Renal cortex interstitium (tissue), 15 donors: Measurements from ENCODE around the gene IGFBP5. TPM values are rescaled to one million over a fixed set of nuclear protein-coding genes. Genes with fewer than 3 reads are reported as not detected.

Source experiments
- DNase-seq, 11 donors: peaks; one replicate each; pipeline ENCODE4 v3.0.0-alpha.2; 2013; ENCODE audit warnings: low read depth in 9 of 11, low spot score in 4 of 11; ENCODE audit errors: extremely low read depth in 1 of 11
- long read RNA-seq, 16 experiments: transcript quantifications; one replicate each; lab custom pipeline, GENCODE V29; 2026
- polyA plus RNA-seq, 3 donors: library from polyadenylated mRNA; unstranded; fragments of 120-200 nt; gene quantifications; one replicate each; pipeline ENCODE4 v1.2.1, GENCODE V29; 2013; ENCODE audit not compliant: insufficient read length in 3 of 3

The IGFBP5 gene, protein sequence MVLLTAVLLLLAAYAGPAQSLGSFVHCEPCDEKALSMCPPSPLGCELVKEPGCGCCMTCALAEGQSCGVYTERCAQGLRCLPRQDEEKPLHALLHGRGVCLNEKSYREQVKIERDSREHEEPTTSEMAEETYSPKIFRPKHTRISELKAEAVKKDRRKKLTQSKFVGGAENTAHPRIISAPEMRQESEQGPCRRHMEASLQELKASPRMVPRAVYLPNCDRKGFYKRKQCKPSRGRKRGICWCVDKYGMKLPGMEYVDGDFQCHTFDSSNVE
- 100 to 1,000 TPM; 284 to 370 (median 337) TPM for polyA plus RNA-seq
- long read RNA-seq, donor 1, full-length matches to known transcripts, result 52 of 69 reads
- long read RNA-seq, donor 1, partial matches to known transcripts, result 17 of 69 reads
- long read RNA-seq, donor 1, other reads (novel, unspliced or antisense), result 0 of 69 reads
- long read RNA-seq, donor 2, full-length matches to known transcripts, result 77 of 144 reads
- long read RNA-seq, donor 2, partial matches to known transcripts, result 67 of 144 reads
- long read RNA-seq, donor 2, other reads (novel, unspliced or antisense), result 0 of 144 reads
- long read RNA-seq, donor 3, full-length matches to known transcripts, result 169 of 200 reads
- long read RNA-seq, donor 3, partial matches to known transcripts, result 31 of 200 reads
- long read RNA-seq, donor 3, other reads (novel, unspliced or antisense), result 0 of 200 reads
- long read RNA-seq, donor 4, full-length matches to known transcripts, result 77 of 77 reads
- long read RNA-seq, donor 4, partial matches to known transcripts, result 0 of 77 reads
- long read RNA-seq, donor 4, other reads (novel, unspliced or antisense), result 0 of 77 reads
- long read RNA-seq, donor 5, result 0 reads
- long read RNA-seq, donor 6, full-length matches to known transcripts, result 85 of 171 reads
- long read RNA-seq, donor 6, partial matches to known transcripts, result 86 of 171 reads
- long read RNA-seq, donor 6, other reads (novel, unspliced or antisense), result 0 of 171 reads
- long read RNA-seq, donor 7, full-length matches to known transcripts, result 80 of 190 reads
- long read RNA-seq, donor 7, partial matches to known transcripts, result 110 of 190 reads
- long read RNA-seq, donor 7, other reads (novel, unspliced or antisense), result 0 of 190 reads
- long read RNA-seq, donor 8, full-length matches to known transcripts, result 131 of 192 reads
- long read RNA-seq, donor 8, partial matches to known transcripts, result 52 of 192 reads
- long read RNA-seq, donor 8, other reads (novel, unspliced or antisense), result 9 of 192 reads
- long read RNA-seq, donor 9, full-length matches to known transcripts, result 100 of 108 reads
- long read RNA-seq, donor 9, partial matches to known transcripts, result 8 of 108 reads
- long read RNA-seq, donor 9, other reads (novel, unspliced or antisense), result 0 of 108 reads
- long read RNA-seq, donor 10, full-length matches to known transcripts, result 70 of 164 reads
- long read RNA-seq, donor 10, partial matches to known transcripts, result 94 of 164 reads
- long read RNA-seq, donor 10, other reads (novel, unspliced or antisense), result 0 of 164 reads
- long read RNA-seq, donor 11, full-length matches to known transcripts, result 89 of 145 reads
- long read RNA-seq, donor 11, partial matches to known transcripts, result 56 of 145 reads
- long read RNA-seq, donor 11, other reads (novel, unspliced or antisense), result 0 of 145 reads
- long read RNA-seq, donor 12, full-length matches to known transcripts, result 35 of 35 reads
- long read RNA-seq, donor 12, partial matches to known transcripts, result 0 of 35 reads
- long read RNA-seq, donor 12, other reads (novel, unspliced or antisense), result 0 of 35 reads
- long read RNA-seq, donor 13, full-length matches to known transcripts, result 92 of 149 reads
- long read RNA-seq, donor 13, partial matches to known transcripts, result 57 of 149 reads
- long read RNA-seq, donor 13, other reads (novel, unspliced or antisense), result 0 of 149 reads
- long read RNA-seq, donor 14, full-length matches to known transcripts, result 63 of 69 reads
- long read RNA-seq, donor 14, partial matches to known transcripts, result 6 of 69 reads
- long read RNA-seq, donor 14, other reads (novel, unspliced or antisense), result 0 of 69 reads
- long read RNA-seq, donor 15, full-length matches to known transcripts, result 28 of 28 reads
- long read RNA-seq, donor 15, partial matches to known transcripts, result 0 of 28 reads
- long read RNA-seq, donor 15, other reads (novel, unspliced or antisense), result 0 of 28 reads
- long read RNA-seq, donor 16, full-length matches to known transcripts, result 233 of 285 reads
- long read RNA-seq, donor 16, partial matches to known transcripts, result 52 of 285 reads
- long read RNA-seq, donor 16, other reads (novel, unspliced or antisense), result 0 of 285 reads

DNA sequence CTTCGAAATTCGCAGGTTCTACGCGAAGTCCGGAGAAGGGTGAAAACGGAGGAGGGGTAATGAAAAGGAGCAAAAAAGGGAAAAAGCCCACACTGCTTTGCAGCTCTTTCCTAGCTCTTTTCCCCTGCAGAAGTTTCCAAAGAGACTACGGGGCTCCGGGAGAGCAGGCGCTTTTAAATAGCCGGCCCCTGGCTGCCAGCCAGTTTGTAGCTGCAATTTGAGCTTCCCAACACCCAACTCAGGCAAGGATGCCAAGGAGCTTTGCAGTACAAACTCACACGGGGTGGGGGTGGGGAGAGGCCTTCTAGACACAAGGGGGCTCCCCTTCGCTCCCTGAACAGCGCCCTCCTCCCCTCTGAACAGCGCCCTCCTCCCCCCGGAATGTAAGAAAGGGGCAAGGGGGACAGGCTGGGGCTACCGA is at the start of gene IGFBP5:
IGFBP5 (minus strand) TSS at position 149 of the 421 bp plus-strand sequence. CDS start 774 bp downstream, outside the sequence.
- DNase-seq, result peak in 9 of 11 donors; percentile 86 to 92 (median 88)

DNA sequence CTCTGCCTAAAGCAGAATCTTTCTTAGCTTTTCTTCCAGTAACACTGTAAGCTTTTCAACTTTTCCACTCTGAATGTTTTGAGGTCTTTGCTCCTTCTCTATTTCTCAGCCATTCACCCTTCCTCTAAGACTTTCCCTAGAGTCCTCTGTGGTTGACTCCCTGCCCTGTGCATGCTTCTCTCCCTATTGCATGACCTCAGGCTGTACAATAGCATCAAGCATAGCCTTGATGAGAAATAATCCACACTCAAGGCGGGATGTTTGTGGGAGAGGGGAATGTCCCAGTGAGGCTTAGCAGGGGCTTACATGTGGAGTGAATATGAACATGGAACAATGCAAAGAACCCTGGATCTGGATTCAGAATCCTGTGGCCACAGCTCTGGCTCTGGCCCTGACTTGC is 48.4 kb upstream of the IGFBP5 start:
- DNase-seq, result no peak

DNA sequence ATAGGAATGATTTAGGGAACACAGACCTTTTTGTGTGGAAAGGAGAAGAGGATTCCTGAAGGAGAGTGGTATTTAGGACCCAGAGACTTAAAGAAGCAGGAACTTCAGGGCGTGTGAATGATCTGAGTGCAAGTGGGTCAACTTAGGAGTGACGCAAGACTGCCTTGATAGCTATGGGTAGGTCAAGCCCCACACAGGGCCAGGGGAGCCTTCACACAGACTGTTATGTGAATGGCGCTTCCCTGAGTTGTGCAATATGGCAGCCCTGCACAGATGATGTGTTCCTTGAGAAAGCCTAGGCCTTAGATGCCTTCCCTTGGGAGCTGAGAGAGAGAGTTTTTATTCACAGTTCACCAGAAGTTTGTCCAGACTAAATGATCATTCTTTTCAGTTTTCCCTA is 47.1 kb upstream of the IGFBP5 start:
- no peak for DNase-seq

DNA sequence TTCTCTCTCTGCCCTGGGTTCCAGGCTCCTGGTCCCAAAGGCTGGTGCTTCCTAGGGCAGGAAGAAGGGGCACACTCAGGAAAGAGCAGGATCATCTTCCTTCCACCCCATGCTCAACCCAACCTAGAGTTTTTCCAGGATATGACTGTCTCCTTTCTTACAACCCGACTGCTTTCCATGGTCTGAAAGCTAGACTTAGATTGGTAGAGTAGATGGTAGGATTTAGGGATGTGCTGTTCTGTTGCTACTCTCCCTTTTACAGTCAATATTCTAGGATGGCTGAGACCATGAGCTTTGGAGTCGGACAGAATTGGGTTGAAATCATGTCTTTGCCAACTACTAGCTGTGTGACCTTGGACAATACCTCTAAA is 45.9 kb upstream of the IGFBP5 start:
- no peak for DNase-seq

DNA sequence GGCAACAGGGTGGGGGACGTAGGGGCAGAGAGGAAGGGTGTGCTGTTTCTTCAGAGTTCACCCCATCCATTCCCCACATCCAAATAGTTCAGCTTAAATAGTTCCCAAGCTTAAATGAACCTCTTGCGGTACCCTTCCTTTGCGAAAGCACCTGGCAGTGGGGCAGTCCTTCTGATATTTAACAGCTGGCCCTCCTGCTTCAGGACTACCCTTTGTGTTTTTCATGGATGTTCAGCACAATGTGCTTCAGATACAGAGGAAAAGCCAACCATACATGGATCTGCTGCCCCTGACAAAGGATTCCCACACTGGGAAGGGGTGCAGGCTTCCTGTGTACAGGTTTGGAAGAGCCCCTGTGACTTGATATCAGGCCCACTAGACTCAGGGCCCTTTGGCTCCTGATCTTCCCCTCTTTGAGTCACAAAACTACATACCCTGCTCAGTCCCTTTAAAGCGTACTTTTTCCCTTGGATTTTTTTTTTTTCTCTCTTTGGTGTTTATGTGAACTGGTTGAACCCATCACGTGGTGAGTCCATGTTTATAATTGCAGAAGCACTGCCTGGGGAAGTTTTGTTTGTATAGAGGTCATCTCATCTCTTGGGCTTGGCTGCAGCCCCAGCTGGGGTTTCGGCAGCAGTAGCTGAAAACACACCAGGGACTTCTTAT is 45.3 kb upstream of the IGFBP5 start:
- DNase-seq, result peak in 5 of 11 donors; percentile 13 to 32 (median 20)

DNA sequence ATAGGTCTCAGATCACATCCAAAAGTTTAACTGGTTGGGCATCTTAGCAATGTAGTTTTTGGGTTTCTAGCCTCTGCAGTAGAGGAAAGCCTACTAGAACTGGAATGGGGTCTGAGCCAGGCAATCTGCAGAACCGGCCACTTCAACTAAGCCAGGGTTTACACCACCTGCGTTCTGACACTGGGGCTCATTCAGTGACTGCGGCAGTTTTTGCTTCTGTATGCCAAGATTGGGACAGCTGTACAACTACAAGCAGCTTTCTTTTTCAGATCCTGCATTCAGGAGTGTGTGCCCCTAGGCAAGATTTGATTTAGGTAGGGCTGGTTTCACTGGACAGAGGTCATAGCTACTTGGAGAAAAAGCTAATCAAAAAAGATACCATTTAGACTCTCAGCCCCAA is 43.7 kb upstream of the IGFBP5 start:
- DNase-seq, result no peak

DNA sequence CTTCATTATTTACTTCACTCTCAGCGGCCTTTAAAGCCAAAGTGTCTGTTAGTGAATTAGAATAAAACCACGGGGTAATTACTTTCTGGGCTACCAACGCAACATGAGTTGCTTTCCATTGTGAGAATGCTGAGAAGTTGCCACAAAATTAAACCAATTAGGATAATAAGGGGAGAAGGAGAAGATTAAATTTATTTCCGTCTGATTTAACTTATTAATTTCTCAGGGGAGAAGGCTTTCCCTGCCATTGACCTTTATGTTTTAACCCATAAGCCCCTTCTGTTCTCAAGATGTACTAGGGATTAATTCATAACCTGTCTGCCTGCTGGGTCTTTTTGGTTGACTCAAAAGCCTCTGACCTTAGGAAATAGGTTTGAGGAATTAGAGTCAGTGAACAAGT is 42.3 kb upstream of the IGFBP5 start:
- no peak for DNase-seq

DNA sequence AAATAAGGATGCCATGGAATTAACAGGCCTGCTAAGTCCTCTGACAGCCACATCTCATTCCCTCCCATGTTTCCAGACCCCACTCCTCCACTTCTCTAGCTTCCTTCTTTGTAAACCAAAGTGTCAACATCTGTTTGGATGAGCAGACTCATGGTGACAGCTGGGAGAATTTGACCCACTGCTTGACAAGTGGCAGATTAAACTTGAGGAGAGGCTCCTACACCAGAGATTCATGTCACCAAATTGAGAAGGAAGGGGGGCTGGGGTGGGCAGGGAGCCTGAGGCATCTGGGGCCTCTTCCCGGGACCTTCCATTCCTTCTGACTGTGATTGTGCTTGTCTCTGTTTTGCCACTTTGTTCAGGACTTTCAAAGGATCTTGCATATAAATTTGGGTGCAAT is 41.0 kb upstream of the IGFBP5 start:
- DNase-seq, result no peak

DNA sequence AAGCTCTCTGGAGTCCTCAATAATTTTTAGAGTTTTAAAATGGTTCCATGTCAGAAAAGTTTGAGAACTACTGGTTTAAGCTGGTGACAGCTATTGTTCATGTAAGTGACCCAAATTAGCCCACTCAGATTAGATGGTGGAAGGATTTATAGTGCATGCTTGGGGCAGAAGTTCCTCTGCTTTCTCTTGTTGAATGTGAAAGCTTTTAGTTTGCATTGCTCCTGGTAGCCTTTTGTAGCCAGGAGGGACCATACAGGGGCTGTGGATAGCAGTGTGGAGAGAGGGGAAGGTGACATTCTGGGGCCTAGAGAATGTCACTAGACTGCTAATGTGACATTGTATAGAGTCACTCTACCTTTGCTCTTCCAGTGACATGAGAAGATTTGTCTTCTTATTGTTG is 40.3 kb upstream of the IGFBP5 start:
- no peak for DNase-seq

DNA sequence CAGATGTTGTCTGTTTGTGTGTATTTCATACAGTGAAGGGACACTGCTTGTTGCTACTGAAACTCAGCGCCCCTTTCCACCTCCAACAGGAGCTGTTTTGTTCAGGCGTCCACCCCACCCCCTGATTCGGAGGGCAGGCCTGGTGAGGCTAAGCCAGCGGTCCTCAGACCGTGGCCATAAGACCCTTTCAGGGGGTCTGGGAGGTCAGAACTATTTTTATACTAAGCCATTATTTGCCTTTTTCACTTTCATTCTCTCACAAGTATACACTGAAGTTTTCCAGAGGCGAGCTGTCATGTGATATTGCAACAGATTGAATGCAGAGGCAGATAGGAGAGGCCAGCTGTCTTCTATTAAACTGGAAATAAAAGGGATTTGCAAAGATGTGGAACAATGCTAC is 39.7 kb upstream of the IGFBP5 start:
- peak in 7 of 11 donors; percentile 35 to 70 (median 55) for DNase-seq

DNA sequence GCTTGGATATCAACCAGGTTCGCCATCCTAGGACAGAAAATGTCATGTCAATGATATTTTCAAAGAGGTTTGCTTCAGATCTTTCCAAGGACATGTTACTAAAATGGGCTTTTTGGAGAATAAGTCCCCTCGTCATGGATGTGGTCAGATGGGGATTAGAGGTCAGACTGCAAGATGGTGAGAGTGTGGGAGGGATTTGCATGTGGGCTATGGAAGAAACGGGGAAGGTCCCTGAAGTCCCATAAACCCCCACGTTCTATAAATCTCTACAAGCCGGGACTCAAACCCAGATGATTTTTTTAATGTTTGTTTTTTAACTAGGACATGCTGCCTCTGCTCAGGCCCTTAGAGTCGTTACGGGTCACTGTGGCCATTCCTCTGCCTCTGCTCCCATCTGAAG is 37.7 kb upstream of the IGFBP5 start:
- no peak for DNase-seq

DNA sequence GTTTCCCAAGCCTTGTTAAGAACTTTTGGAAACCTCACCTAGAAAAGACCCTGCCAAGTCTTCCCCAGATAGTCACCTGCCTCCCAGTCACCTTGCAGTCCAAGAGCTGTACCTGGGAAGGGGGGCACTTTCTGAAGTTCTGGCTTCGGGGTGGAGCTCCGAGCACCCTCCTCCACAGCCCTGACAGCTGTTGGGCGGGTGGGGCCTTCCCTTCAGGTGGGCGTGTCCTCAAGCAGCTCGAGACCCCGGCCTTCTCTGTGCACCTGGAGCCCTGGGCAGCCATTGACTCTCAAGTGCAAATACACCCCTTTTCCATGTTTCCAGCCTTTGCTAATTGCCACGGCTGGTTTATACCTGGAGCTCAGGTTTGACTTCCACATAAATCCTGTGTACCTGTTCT is 37.0 kb upstream of the IGFBP5 start:
- no peak for DNase-seq

DNA sequence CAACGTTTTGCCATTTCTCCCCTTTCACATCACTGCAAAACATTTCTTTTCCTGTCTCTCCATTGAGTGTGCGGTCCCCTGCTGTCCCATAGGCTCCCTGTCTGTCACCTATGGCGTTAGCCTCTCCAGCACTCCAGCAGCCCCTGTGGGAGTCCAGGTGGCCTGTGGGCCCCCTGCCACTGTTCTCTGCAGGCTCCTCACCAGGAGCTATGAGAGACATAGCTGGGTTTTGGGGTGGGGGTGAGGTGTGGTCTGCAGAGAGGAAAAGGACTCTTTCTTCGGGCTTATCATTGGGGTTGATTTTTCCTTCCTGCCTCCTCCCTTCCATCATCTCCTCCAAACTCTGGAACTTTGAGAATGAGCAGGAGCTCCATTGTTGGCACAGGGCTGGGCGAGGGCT is 36.1 kb upstream of the IGFBP5 start:
- DNase-seq, result no peak

DNA sequence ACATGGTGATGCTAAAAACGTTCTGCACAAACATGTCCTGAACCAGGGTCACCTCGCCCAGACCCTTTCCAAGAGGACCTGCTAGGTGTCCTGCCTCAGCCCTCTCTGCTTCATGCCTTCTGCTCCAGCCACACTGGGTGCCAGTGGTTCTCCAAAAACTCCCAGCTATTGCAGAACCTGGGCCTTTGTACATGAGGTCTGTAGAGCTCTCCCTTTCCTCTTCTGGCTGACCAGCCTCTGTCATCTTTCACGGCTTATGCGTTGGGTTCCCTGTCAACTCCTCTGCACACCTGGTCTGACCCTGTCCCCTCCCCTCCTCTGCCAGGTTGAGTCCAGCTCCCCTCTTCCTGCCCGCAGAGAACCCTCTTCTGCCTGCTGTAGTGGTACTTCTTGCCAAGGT is 35.5 kb upstream of the IGFBP5 start:
- no peak for DNase-seq

DNA sequence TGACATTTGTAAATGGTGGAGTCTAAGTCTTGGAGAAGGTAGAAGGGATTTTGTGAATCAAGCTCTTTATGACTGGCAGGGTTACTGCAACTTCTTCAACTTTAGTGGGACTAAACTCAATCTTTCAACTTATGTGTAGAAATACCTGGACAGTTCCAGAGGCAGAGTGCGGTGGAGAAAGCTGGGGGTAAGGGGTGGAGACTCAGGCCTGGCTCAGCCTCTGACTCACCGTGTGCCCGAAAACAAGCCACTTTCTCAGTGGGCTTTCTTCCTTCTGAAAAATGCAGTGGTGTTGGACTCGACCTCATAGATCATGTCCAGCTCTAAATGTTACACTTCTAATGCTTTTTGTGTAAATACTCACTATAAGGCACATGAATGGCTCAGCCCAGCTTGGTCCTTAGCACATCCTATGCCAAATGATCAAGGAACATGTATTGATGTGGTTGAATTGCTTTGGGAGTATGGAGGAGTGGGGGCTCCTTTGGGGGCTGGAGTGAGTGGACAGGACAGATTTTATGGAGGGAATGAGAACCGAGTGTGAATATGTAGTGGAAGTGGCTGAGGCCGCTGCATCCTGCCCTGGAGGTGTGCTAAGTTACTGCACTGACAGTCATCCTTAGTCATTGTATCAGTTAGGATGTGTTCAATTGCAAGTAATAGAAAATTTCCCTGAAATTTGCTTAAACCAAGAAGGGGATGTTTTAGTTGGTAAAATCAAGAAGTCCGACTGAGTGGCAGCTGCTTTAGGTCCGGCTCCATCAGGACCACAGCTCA is 32.2 kb upstream of the IGFBP5 start:
- DNase-seq, result no peak

DNA sequence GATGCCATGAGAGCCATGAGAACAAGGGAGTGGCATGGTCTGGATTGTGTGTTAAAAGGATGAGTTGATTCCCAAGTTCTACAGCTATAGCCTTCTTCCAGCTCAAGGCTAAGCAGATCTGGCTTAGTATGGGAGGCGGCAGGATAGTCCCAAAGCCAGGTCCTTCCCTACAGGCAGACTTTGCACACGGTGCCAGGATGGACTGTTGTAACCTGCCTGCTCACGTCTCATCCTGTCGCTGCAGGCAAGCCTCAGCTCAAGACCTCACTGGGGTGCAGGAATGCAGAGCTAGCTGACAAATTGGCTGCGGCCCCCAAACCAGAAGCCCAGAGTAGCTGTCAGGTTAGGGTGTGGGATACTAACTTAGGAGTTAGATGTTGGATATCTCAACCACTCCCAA is 28.8 kb upstream of the IGFBP5 start:
- DNase-seq, result no peak
